ENCODE results near the gene IGSF8. TPM values are rescaled to one million over a fixed set of nuclear protein-coding genes. Genes with fewer than 3 reads are reported as not detected.

IGSF8 gene
- total and polyA plus RNA-seq, 2 donors (not counting 3 experiments of a cell fraction or from before 2014, with no cell fraction given), result 9.5 to 17.5 TPM

GRCh38 chr1:160107512-160107911 lies 9.1 kb upstream of the IGSF8 start:
- ChIA-PET CTCF (interaction anchor here (0.8 to 4.5 kb wide), 7 partner anchors 16 to 269 kb away, joined by 3 to 48 read pairs (median 7); no protein-coding TSS in a partner anchor), POLR2A (no interaction called here)
- H2AFZ ChIP-seq (ENCODE audit: low read depth, low read length), result no peak overlapping the region
- H3K9ac ChIP-seq (replicated peaks; ENCODE audit: extremely low read depth, insufficient read depth, low read length), result no peak overlapping the region
- intact Hi-C loops (cut with micrococcal nuclease), result loop anchor here (10.0 kb wide), 1 partner anchor 497 kb away; no protein-coding TSS in a partner anchor
- no peaks in the 10 kb centered on the region for H3K9me1 ChIP-seq (replicated peaks; ENCODE audit: control insufficient read depth, extremely low read depth, insufficient read depth, low read length)
- no peaks in the 10 kb centered on the region for H3K79me2 ChIP-seq (ENCODE audit: control insufficient read depth, insufficient read depth, low read length)
- TF ChIP-seq JUN (IDR thresholded peaks at IDR 0.05; ENCODE audit: borderline replicate concordance, insufficient read depth, insufficient read length, low read depth) (no peak), FOS (IDR thresholded peaks at IDR 0.05; ENCODE audit: borderline replicate concordance, insufficient read depth, low read length) (no peak), MAX (IDR thresholded peaks at IDR 0.05; ENCODE audit: insufficient read depth, insufficient read length) (no peak), POLR2A (IDR thresholded peaks at IDR 0.05; ENCODE audit: low read depth, low read length) (no peak), EZH2 (IDR thresholded peaks at IDR 0.05; ENCODE audit: borderline replicate concordance, low read depth, low read length, severe bottlenecking) (no peak), GATA2 (IDR thresholded peaks at IDR 0.05; ENCODE audit: insufficient read depth, insufficient read length, low read depth, low read length) (no peak), CTCF (IDR thresholded peaks at IDR 0.05; ENCODE audit: extremely low read depth in 1 of 2, insufficient read depth in 1 of 2, low read depth in 1 of 2, low read length in 2 of 2) (no peak), POLR2AphosphoS5 (IDR thresholded peaks at IDR 0.05; ENCODE audit: insufficient read depth, low read depth, low read length) (no peak), MYC (IDR thresholded peaks at IDR 0.05; ENCODE audit: low read depth, low read length) (no peak)
- dilution Hi-C loops (cut with MboI; ENCODE audit: extremely low pct_ligation_motif_present, low sequenced_read_pairs), result no loop called here
- no TSS peak for BruUV-seq (replicated peaks)
- no peak overlapping the region for H3K4me3 ChIP-seq (replicated peaks in 1 of 3; ENCODE audit: insufficient read depth in 1 of 3, low read depth in 1 of 3, low read length in 3 of 3)
- no peak for DNase-seq (ENCODE audit: low read depth, low spot score)
- H4K20me1 ChIP-seq (replicated peaks; ENCODE audit: control insufficient read depth, extremely low read depth, insufficient read depth, low read length), result no peaks in the 10 kb centered on the region
- H3K4me1 ChIP-seq (ENCODE audit: control insufficient read depth, extremely low read depth, insufficient read depth, low read length), result no peaks in the 10 kb centered on the region
- FAIRE-seq, result no peak
- H3K4me2 ChIP-seq (ENCODE audit: insufficient read depth, low read length), result no peak overlapping the region
- no peaks in the 10 kb centered on the region for H3K36me3 ChIP-seq (ENCODE audit: control insufficient read depth in 2 of 2, extremely low read depth in 1 of 2, insufficient read depth in 2 of 2, low read length in 2 of 2)
- no peaks in the 10 kb centered on the region for H3K9me3 ChIP-seq (replicated peaks; ENCODE audit: control insufficient read depth, insufficient read depth, low read length)
- peaks cover 25 to 40% of the 10 kb centered on the region in 2 experiments for H3K27me3 ChIP-seq (ENCODE audit: control insufficient read depth in 2 of 2, insufficient read depth in 2 of 2, low read length in 2 of 2)
- H3K27ac ChIP-seq (ENCODE audit: insufficient read depth, low read depth, low read length), result no peak overlapping the region
